Trophoblast cell (in vitro differentiated cells and primary cell): ENCODE measurements around the gene NADK.

ENCODE experiments used
- DNase-seq, 2 donors: peaks; one replicate each; pipeline ENCODE4 v3.0.0-alpha.2; 2016
- H2AFZ ChIP-seq: 2 replicates; pipeline ENCODE4 v1.6.1; 2013; ENCODE audit warnings: low read length, moderate library complexity, mild to moderate bottlenecking; ENCODE audit not compliant: insufficient read depth, poor library complexity
- H2AK5ac ChIP-seq: 2 replicates; pipeline ENCODE4 v1.6.1; 2013; ENCODE audit warnings: mild to moderate bottlenecking, low read length
- H2BK120ac ChIP-seq: 2 replicates; pipeline ENCODE4 v1.6.1; 2013; ENCODE audit warnings: low read length, mild to moderate bottlenecking, moderate library complexity; ENCODE audit not compliant: insufficient read depth, poor library complexity
- H2BK12ac ChIP-seq: 2 replicates; pipeline ENCODE4 v1.6.1; 2013; ENCODE audit warnings: mild to moderate bottlenecking, low read length, moderate library complexity
- H2BK5ac ChIP-seq: 2 replicates; pipeline ENCODE4 v1.6.1; 2013; ENCODE audit warnings: low read length, low read depth, moderate library complexity, mild to moderate bottlenecking; ENCODE audit not compliant: poor library complexity
- H3K14ac ChIP-seq: 2 replicates; pipeline ENCODE4 v1.6.1; 2013; ENCODE audit warnings: mild to moderate bottlenecking, low read length
- H3K18ac ChIP-seq: 2 replicates; pipeline ENCODE4 v1.6.1; 2013; ENCODE audit warnings: mild to moderate bottlenecking, low read length
- H3K23ac ChIP-seq: 2 replicates; pipeline ENCODE4 v1.6.1; 2013; ENCODE audit warnings: low read length
- H3K27ac ChIP-seq: 2 replicates; pipeline ENCODE4 v1.5.1; 2013; ENCODE audit warnings: low read depth, mild to moderate bottlenecking, inconsistent platforms, low read length, moderate library complexity
- H3K27me3 ChIP-seq: 2 replicates; pipeline ENCODE4 v1.6.1; 2013; ENCODE audit warnings: inconsistent platforms, mild to moderate bottlenecking, low read length, moderate library complexity; ENCODE audit not compliant: insufficient read depth
- H3K36me3 ChIP-seq, 2 experiments: 1 replicate in 1 of 2; 2 replicates in 1 of 2; pipeline ENCODE4 v1.6.1; 2013; ENCODE audit warnings: low read length in 2 of 2, mild to moderate bottlenecking in 2 of 2, moderate library complexity in 1 of 2; ENCODE audit not compliant: insufficient read depth in 2 of 2, control insufficient read depth in 1 of 2
- H3K4ac ChIP-seq: 2 replicates; pipeline ENCODE4 v1.6.1; 2013; ENCODE audit warnings: low read depth, mild to moderate bottlenecking, low read length, moderate library complexity
- H3K4me1 ChIP-seq, 2 experiments: 1 replicate in 1 of 2; 2 replicates in 1 of 2; pipeline ENCODE4 v1.6.1; 2013; ENCODE audit warnings: low read length in 2 of 2, mild to moderate bottlenecking in 2 of 2, moderate library complexity in 1 of 2; ENCODE audit not compliant: insufficient read depth in 2 of 2, control insufficient read depth in 1 of 2
- H3K4me2 ChIP-seq: 2 replicates; pipeline ENCODE4 v1.6.1; 2013; ENCODE audit warnings: inconsistent platforms, mild to moderate bottlenecking, low read length, moderate library complexity
- H3K4me3 ChIP-seq: 2 replicates; pipeline ENCODE4 v1.5.1; 2013; ENCODE audit warnings: mild to moderate bottlenecking, low read depth, low read length, inconsistent platforms
- H3K79me1 ChIP-seq: one replicate; pipeline ENCODE4 v1.6.1; 2013; ENCODE audit warnings: low read length
- H3K79me2 ChIP-seq: 2 replicates; pipeline ENCODE4 v1.6.1; 2013; ENCODE audit warnings: low read length, mild to moderate bottlenecking; ENCODE audit not compliant: control insufficient read depth, insufficient read depth, poor library complexity
- H3K9ac ChIP-seq: 2 replicates; pipeline ENCODE4 v1.6.1; 2013; ENCODE audit warnings: mild to moderate bottlenecking, low read length
- H3K9me3 ChIP-seq: 2 replicates; pipeline ENCODE4 v1.6.1; 2013; ENCODE audit warnings: low read depth, mild to moderate bottlenecking, control low read depth, inconsistent platforms, low read length; ENCODE audit not compliant: insufficient read depth
- H4K12ac ChIP-seq: 2 replicates; pipeline ENCODE4 v1.6.1; 2013; ENCODE audit warnings: low read depth, mild to moderate bottlenecking, low read length, moderate library complexity
- H4K8ac ChIP-seq: 2 replicates; pipeline ENCODE4 v1.6.1; 2013; ENCODE audit warnings: low read depth, mild to moderate bottlenecking, low read length, moderate library complexity
- H4K91ac ChIP-seq: one replicate; pipeline ENCODE4 v1.6.1; 2013; ENCODE audit warnings: low read depth, mild to moderate bottlenecking, low read length, moderate library complexity
- WGBS: extraction: QIAGEN DNeasy Blood & Tissue Kit; methylation state at CpG from one replicate; pipeline ENCODE4 v1.1.7; 2013; ENCODE audit warnings: missing lambda C conversion rate; ENCODE audit not compliant: insufficient read length, insufficient coverage; ENCODE audit errors: extremely low coverage; 5-methylcytosine and 5-hydroxymethylcytosine counted together

The NADK gene

GRCh38 chr1:1764876-1765470 lies 13.3 kb downstream of the NADK start:
- Histone ChIP-seq H2BK120ac (no peak overlapping the region), H3K79me1 (no peaks in the 10 kb centered on the region), H2BK12ac (no peak overlapping the region), H2AK5ac (no peak overlapping the region), H3K79me2 (peaks cover 5% of the 10 kb centered on the region), H3K4ac (no peak overlapping the region), H3K9me3 (no peaks in the 10 kb centered on the region), H3K4me1 (peaks cover 4 to 12% of the 10 kb centered on the region in 2 experiments), H2AFZ (no peak overlapping the region), H4K8ac (no peak overlapping the region), H3K27ac (no peak overlapping the region), H3K4me2 (no peak overlapping the region), H4K91ac (no peak overlapping the region), H3K36me3 (peaks cover 40 to 45% of the 10 kb centered on the region in 2 experiments), H2BK5ac (no peak overlapping the region), H4K12ac (no peak overlapping the region), H3K14ac (no peak overlapping the region), H3K23ac (no peak overlapping the region), H3K9ac (no peak overlapping the region), H3K18ac (no peak overlapping the region), H3K4me3 (no peak overlapping the region), H3K27me3 (no peaks in the 10 kb centered on the region)
- no CpG with 5 or more reads among the region's 23 CpGs for WGBS
- DNase-seq = no peak

DNA sequence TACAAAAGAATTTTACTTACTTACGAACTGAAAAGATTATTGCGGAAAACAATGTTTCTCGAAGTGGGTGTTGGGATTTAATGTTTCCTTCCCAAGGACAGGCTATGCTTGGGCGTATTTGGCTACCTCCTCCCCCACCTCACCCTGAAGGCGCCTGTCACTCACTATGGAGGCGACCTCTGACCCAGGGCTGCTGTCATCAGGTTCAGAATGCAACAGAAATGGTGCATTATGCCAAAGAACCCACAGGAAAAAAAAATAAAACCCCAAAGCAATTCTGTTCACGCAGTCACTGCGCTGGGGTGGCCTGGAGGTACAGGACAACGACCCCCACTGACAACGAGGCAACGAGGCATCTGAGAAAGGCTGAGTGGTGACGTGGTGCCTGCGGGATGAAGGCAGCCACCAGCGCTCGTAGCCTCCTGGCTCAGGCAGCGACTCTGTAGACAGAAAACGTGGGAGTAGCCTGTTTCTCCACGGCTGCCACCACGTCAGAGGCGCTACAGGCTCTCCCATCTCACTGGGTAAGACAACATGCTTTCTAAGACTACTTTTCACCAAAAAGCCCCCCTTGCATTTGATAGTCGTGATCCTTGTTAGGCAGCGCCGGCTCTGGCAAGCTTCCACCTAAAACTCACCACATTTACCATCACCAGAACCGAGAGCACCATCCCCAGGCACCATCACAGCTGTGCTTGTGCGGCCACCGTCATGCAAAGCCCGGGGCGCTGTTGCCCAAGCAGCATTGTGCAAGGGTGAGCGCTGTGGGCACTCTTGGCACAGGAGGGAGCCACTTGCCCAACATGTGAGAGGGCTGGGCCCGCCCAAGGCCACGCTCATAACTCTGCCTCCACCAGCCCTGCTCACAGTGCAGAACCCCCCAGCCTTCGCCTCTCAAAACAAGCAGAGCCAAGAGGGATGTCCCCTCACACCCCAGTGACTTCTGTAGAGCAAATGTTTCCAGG lies 14.3 kb downstream of the NADK start:
- no peak overlapping the region for H3K23ac ChIP-seq
- no peak overlapping the region for H4K12ac ChIP-seq
- no peak overlapping the region for H2AFZ ChIP-seq
- no peak overlapping the region for H3K4me3 ChIP-seq
- H3K18ac ChIP-seq = no peak overlapping the region
- H3K14ac ChIP-seq = no peak overlapping the region
- H3K27me3 ChIP-seq = no peaks in the 10 kb centered on the region
- H2BK12ac ChIP-seq = no peak overlapping the region
- H3K27ac ChIP-seq = peak overlapping the region; percentile 6
- H3K4me1 ChIP-seq = peaks cover 4 to 16% of the 10 kb centered on the region in 2 experiments
- H3K36me3 ChIP-seq = peaks cover 49 to 50% of the 10 kb centered on the region in 2 experiments
- WGBS = no CpG with 5 or more reads among the region's 32 CpGs
- H3K79me2 ChIP-seq = peaks cover 3% of the 10 kb centered on the region
- no peak overlapping the region for H4K91ac ChIP-seq
- H3K79me1 ChIP-seq = no peaks in the 10 kb centered on the region
- no peak overlapping the region for H3K9ac ChIP-seq
- H2BK5ac ChIP-seq = no peak overlapping the region
- H3K4me2 ChIP-seq = no peak overlapping the region
- no peak overlapping the region for H2BK120ac ChIP-seq
- peak overlapping the region; percentile 8 for H3K4ac ChIP-seq
- peaks cover 2% of the 10 kb centered on the region for H3K9me3 ChIP-seq
- H2AK5ac ChIP-seq = no peak overlapping the region
- DNase-seq = peak; percentile 53 to 86
- no peak overlapping the region for H4K8ac ChIP-seq

- no peak overlapping the region for H2BK120ac ChIP-seq
- no peaks in the 10 kb centered on the region for H3K27me3 ChIP-seq
- H3K79me1 ChIP-seq = peaks cover 4% of the 10 kb centered on the region
- peaks cover 2% of the 10 kb centered on the region for H3K9me3 ChIP-seq
- peaks cover 3% of the 10 kb centered on the region for H3K79me2 ChIP-seq
- no peak overlapping the region for H3K9ac ChIP-seq
- peaks cover 7 to 18% of the 10 kb centered on the region in 2 experiments for H3K4me1 ChIP-seq
- WGBS = no CpG with 5 or more reads among the region's 23 CpGs
- H3K27ac ChIP-seq = no peak overlapping the region
- no peak overlapping the region for H2BK5ac ChIP-seq
- H2AFZ ChIP-seq = no peak overlapping the region
- no peak overlapping the region for H4K91ac ChIP-seq
- H2AK5ac ChIP-seq = no peak overlapping the region
- no peak overlapping the region for H2BK12ac ChIP-seq
- peak overlapping the region; percentile 72 for H3K18ac ChIP-seq
- H4K8ac ChIP-seq = no peak overlapping the region
- H3K4me3 ChIP-seq = no peak overlapping the region
- no peak overlapping the region for H3K14ac ChIP-seq
- H3K4me2 ChIP-seq = no peak overlapping the region
- no peak overlapping the region for H4K12ac ChIP-seq
- no peak overlapping the region for H3K23ac ChIP-seq
- peaks cover 57 to 68% of the 10 kb centered on the region in 2 experiments for H3K36me3 ChIP-seq
- H3K4ac ChIP-seq = peak overlapping the region; percentile 12
- DNase-seq = no peak
These were observed 16.5 kb downstream of the NADK start for GRCh38 chr1:1761504-1762376.

DNA sequence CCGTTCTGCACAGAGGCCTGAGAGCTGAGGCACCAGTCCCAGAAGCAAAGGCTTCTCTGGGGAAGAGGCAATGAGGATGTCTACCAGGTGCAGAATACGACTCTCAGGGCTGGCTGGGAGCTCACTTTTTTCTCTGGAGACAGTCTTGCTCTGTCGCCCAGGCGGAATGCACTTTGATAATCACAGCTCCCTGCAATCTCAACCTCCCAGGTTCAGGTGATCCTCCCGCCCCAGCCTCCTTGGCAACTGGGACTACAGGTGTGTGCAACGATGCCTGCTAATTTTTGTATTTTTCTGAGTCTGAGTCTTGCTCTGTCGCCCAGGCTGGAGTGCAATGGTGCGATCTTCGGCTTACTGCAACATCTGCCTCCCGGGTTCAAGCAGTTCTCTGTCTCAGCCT lies 17.6 kb downstream of the NADK start:
- H3K36me3 ChIP-seq = peaks cover 67 to 78% of the 10 kb centered on the region in 2 experiments
- H3K4me1 ChIP-seq = peaks cover 7 to 18% of the 10 kb centered on the region in 2 experiments
- H3K18ac ChIP-seq = no peak overlapping the region
- H3K4me3 ChIP-seq = no peak overlapping the region
- no peak overlapping the region for H3K4me2 ChIP-seq
- H4K91ac ChIP-seq = no peak overlapping the region
- no peaks in the 10 kb centered on the region for H3K27me3 ChIP-seq
- H2AK5ac ChIP-seq = no peak overlapping the region
- no peak overlapping the region for H2BK120ac ChIP-seq
- no peak overlapping the region for H3K14ac ChIP-seq
- no peak overlapping the region for H2BK5ac ChIP-seq
- peaks cover 3% of the 10 kb centered on the region for H3K79me2 ChIP-seq
- H2BK12ac ChIP-seq = no peak overlapping the region
- peaks cover 4% of the 10 kb centered on the region for H3K79me1 ChIP-seq
- H4K8ac ChIP-seq = no peak overlapping the region
- no CpG with 5 or more reads among the region's 10 CpGs for WGBS
- no peak overlapping the region for H3K4ac ChIP-seq
- no peak for DNase-seq
- no peak overlapping the region for H3K23ac ChIP-seq
- peaks cover 2% of the 10 kb centered on the region for H3K9me3 ChIP-seq
- H2AFZ ChIP-seq = no peak overlapping the region
- H3K9ac ChIP-seq = no peak overlapping the region
- no peak overlapping the region for H4K12ac ChIP-seq
- no peak overlapping the region for H3K27ac ChIP-seq
